ENCODE data around the gene TMLHE.
"Not testable (repeated sequence)": the region's sequence is repeated elsewhere in the genome, so short reads cannot be mapped to it uniquely, and the experiment has no call there.

Gene TMLHE

GRCh38 chrX:155612312-155613224, at the start of gene TMLHE, which contains the start of gene SPRY3:
TSS of gene TMLHE (minus strand) at chrX:155612952. CDS start at chrX:155545276, 67,676 bp downstream.
TSS of gene SPRY3 (plus strand) at chrX:155612586.
- no peaks in the 10 kb centered on the region for H3K36me3 ChIP-seq (ENCODE audit: control insufficient read depth in 2 of 2, insufficient read depth in 2 of 2, low read length in 2 of 2)
- H3K27me3 ChIP-seq (ENCODE audit: control insufficient read depth in 1 of 2, insufficient read depth in 2 of 2, low read length in 2 of 2) = no peaks in the 10 kb centered on the region
- peak within 1 kb of the TSS; percentile 84 to 94 for H3K9ac ChIP-seq (ENCODE audit: low read length in 2 of 2)
- H3K9me3 ChIP-seq (ENCODE audit: control insufficient read depth in 2 of 2, low read length in 2 of 2) = no peaks in the 10 kb centered on the region
- H3K27ac ChIP-seq (ENCODE audit: low read length) = peak within 1 kb of the TSS; percentile 77
- H3K4me1 ChIP-seq (ENCODE audit: control insufficient read depth, insufficient read depth, low read length) = peaks cover 7% of the 10 kb centered on the region
- peak within 1 kb of the TSS; percentile 80 to 83 for H3K4me3 ChIP-seq (ENCODE audit: low read length in 2 of 2)

- no peak overlapping the region for H3K9ac ChIP-seq (ENCODE audit: low read length in 2 of 2)
- no peak overlapping the region for H3K4me3 ChIP-seq (ENCODE audit: low read length in 2 of 2)
- H3K4me1 ChIP-seq (ENCODE audit: control insufficient read depth, insufficient read depth, low read length) = no peaks in the 10 kb centered on the region
- no peaks in the 10 kb centered on the region for H3K9me3 ChIP-seq (ENCODE audit: control insufficient read depth in 2 of 2, low read length in 2 of 2)
- H3K27me3 ChIP-seq (ENCODE audit: control insufficient read depth in 1 of 2, insufficient read depth in 2 of 2, low read length in 2 of 2) = no peaks in the 10 kb centered on the region
- no peaks in the 10 kb centered on the region for H3K36me3 ChIP-seq (ENCODE audit: control insufficient read depth in 2 of 2, insufficient read depth in 2 of 2, low read length in 2 of 2)
- H3K27ac ChIP-seq (ENCODE audit: low read length) = no peak overlapping the region
Measured at GRCh38 chrX:155662282-155662681, 49.5 kb upstream of the TMLHE start.

- no peaks in the 10 kb centered on the region for H3K9me3 ChIP-seq (ENCODE audit: control insufficient read depth in 2 of 2, low read length in 2 of 2)
- no peak overlapping the region for H3K27ac ChIP-seq (ENCODE audit: low read length)
- H3K27me3 ChIP-seq (ENCODE audit: control insufficient read depth in 1 of 2, insufficient read depth in 2 of 2, low read length in 2 of 2) = no peaks in the 10 kb centered on the region
- H3K4me3 ChIP-seq (ENCODE audit: low read length in 2 of 2) = no peak overlapping the region
- H3K36me3 ChIP-seq (ENCODE audit: control insufficient read depth in 2 of 2, insufficient read depth in 2 of 2, low read length in 2 of 2) = no peaks in the 10 kb centered on the region
- no peak overlapping the region for H3K9ac ChIP-seq (ENCODE audit: low read length in 2 of 2)
- no peaks in the 10 kb centered on the region for H3K4me1 ChIP-seq (ENCODE audit: control insufficient read depth, insufficient read depth, low read length)
Measured at GRCh38 chrX:155645180-155645579, 32.4 kb upstream of the TMLHE start.

- no peaks in the 10 kb centered on the region for H3K4me1 ChIP-seq (ENCODE audit: control insufficient read depth, insufficient read depth, low read length)
- H3K27me3 ChIP-seq (ENCODE audit: control insufficient read depth in 1 of 2, insufficient read depth in 2 of 2, low read length in 2 of 2) = no peaks in the 10 kb centered on the region
- H3K27ac ChIP-seq (ENCODE audit: low read length) = no peak overlapping the region
- no peaks in the 10 kb centered on the region for H3K9me3 ChIP-seq (ENCODE audit: control insufficient read depth in 2 of 2, low read length in 2 of 2)
- no peaks in the 10 kb centered on the region for H3K36me3 ChIP-seq (ENCODE audit: control insufficient read depth in 2 of 2, insufficient read depth in 2 of 2, low read length in 2 of 2)
- H3K4me3 ChIP-seq (ENCODE audit: low read length in 2 of 2) = no peak overlapping the region
- no peak overlapping the region for H3K9ac ChIP-seq (ENCODE audit: low read length in 2 of 2)
Measured at GRCh38 chrX:155643240-155643639, 30.5 kb upstream of the TMLHE start.

- H3K27ac ChIP-seq (ENCODE audit: low read length); H3K9me3 ChIP-seq (ENCODE audit: control insufficient read depth in 2 of 2, low read length in 2 of 2); H3K9ac ChIP-seq (ENCODE audit: low read length in 2 of 2); H3K36me3 ChIP-seq (ENCODE audit: control insufficient read depth in 2 of 2, insufficient read depth in 2 of 2, low read length in 2 of 2); H3K4me1 ChIP-seq (ENCODE audit: control insufficient read depth, insufficient read depth, low read length); H3K27me3 ChIP-seq (ENCODE audit: control insufficient read depth in 1 of 2, insufficient read depth in 2 of 2, low read length in 2 of 2): not testable (repeated sequence)
- peak overlapping the region in 1 of 2 donors; percentile 41 for H3K4me3 ChIP-seq (ENCODE audit: low read length in 2 of 2)
Measured at GRCh38 chrX:155641371-155641770, 28.6 kb upstream of the TMLHE start.

GRCh38 chrX:155637714-155638113, 25.0 kb upstream of the TMLHE start:
- Histone ChIP-seq H3K36me3 (ENCODE audit: control insufficient read depth in 2 of 2, insufficient read depth in 2 of 2, low read length in 2 of 2) (no peaks in the 10 kb centered on the region), H3K9ac (ENCODE audit: low read length in 2 of 2) (no peak overlapping the region), H3K4me1 (ENCODE audit: control insufficient read depth, insufficient read depth, low read length) (no peaks in the 10 kb centered on the region), H3K27ac (ENCODE audit: low read length) (no peak overlapping the region), H3K27me3 (ENCODE audit: control insufficient read depth in 1 of 2, insufficient read depth in 2 of 2, low read length in 2 of 2) (no peaks in the 10 kb centered on the region), H3K9me3 (ENCODE audit: control insufficient read depth in 2 of 2, low read length in 2 of 2) (no peaks in the 10 kb centered on the region), H3K4me3 (ENCODE audit: low read length in 2 of 2) (no peak overlapping the region)

GRCh38 chrX:155635019-155635418, 22.3 kb upstream of the TMLHE start:
- not testable (repeated sequence) for H3K36me3 ChIP-seq (ENCODE audit: control insufficient read depth in 2 of 2, insufficient read depth in 2 of 2, low read length in 2 of 2); H3K27me3 ChIP-seq (ENCODE audit: control insufficient read depth in 1 of 2, insufficient read depth in 2 of 2, low read length in 2 of 2); H3K9me3 ChIP-seq (ENCODE audit: control insufficient read depth in 2 of 2, low read length in 2 of 2); H3K4me1 ChIP-seq (ENCODE audit: control insufficient read depth, insufficient read depth, low read length); H3K9ac ChIP-seq (ENCODE audit: low read length in 2 of 2); H3K27ac ChIP-seq (ENCODE audit: low read length); H3K4me3 ChIP-seq (ENCODE audit: low read length in 2 of 2)

- Histone ChIP-seq H3K4me1 (ENCODE audit: control insufficient read depth, insufficient read depth, low read length) (no peaks in the 10 kb centered on the region), H3K4me3 (ENCODE audit: low read length in 2 of 2) (peak overlapping the region in 1 of 2 donors; percentile 41), H3K36me3 (ENCODE audit: control insufficient read depth in 2 of 2, insufficient read depth in 2 of 2, low read length in 2 of 2) (no peaks in the 10 kb centered on the region), H3K27me3 (ENCODE audit: control insufficient read depth in 1 of 2, insufficient read depth in 2 of 2, low read length in 2 of 2) (no peaks in the 10 kb centered on the region), H3K27ac (ENCODE audit: low read length) (no peak overlapping the region), H3K9me3 (ENCODE audit: control insufficient read depth in 2 of 2, low read length in 2 of 2) (no peaks in the 10 kb centered on the region), H3K9ac (ENCODE audit: low read length in 2 of 2) (no peak overlapping the region)
Measured at GRCh38 chrX:155632431-155633100, 19.8 kb upstream of the TMLHE start.

- not testable (repeated sequence) for H3K27me3 ChIP-seq (ENCODE audit: control insufficient read depth in 1 of 2, insufficient read depth in 2 of 2, low read length in 2 of 2); H3K36me3 ChIP-seq (ENCODE audit: control insufficient read depth in 2 of 2, insufficient read depth in 2 of 2, low read length in 2 of 2); H3K4me3 ChIP-seq (ENCODE audit: low read length in 2 of 2); H3K9ac ChIP-seq (ENCODE audit: low read length in 2 of 2); H3K4me1 ChIP-seq (ENCODE audit: control insufficient read depth, insufficient read depth, low read length); H3K27ac ChIP-seq (ENCODE audit: low read length); H3K9me3 ChIP-seq (ENCODE audit: control insufficient read depth in 2 of 2, low read length in 2 of 2)
Measured at GRCh38 chrX:155620110-155620509, 7.4 kb upstream of the TMLHE start.

- Histone ChIP-seq H3K36me3 (ENCODE audit: control insufficient read depth in 2 of 2, insufficient read depth in 2 of 2, low read length in 2 of 2) (no peaks in the 10 kb centered on the region), H3K27me3 (ENCODE audit: control insufficient read depth in 1 of 2, insufficient read depth in 2 of 2, low read length in 2 of 2) (no peaks in the 10 kb centered on the region), H3K9me3 (ENCODE audit: control insufficient read depth in 2 of 2, low read length in 2 of 2) (no peaks in the 10 kb centered on the region), H3K4me3 (ENCODE audit: low read length in 2 of 2) (no peak overlapping the region), H3K4me1 (ENCODE audit: control insufficient read depth, insufficient read depth, low read length) (peaks cover 5% of the 10 kb centered on the region), H3K9ac (ENCODE audit: low read length in 2 of 2) (no peak overlapping the region), H3K27ac (ENCODE audit: low read length) (no peak overlapping the region)
Measured at GRCh38 chrX:155615938-155616337, 3.2 kb upstream of the TMLHE start.

All from stomach smooth muscle (tissue), 2 donors.